Activated CD8-positive, alpha-beta memory T cell treated with anti-CD3 and anti-CD28 coated beads for 48 hours (primary cell): Measurements from ENCODE around the gene VAC14.
A peak's percentile ranks its signal among the peaks of the same experiment; 100 is the strongest.
"Not testable (repeated sequence)": the region's sequence is repeated elsewhere in the genome, so short reads cannot be mapped to it uniquely, and the experiment has no call there.

Experiments used
- DNase-seq, 3 experiments: peaks; one replicate each; pipeline ENCODE4 v3.0.0-alpha.2; 2020; ENCODE audit warnings: low read depth in 2 of 3, low spot score in 2 of 3

Gene VAC14

GRCh38 chr16:70744366-70744765, 56.6 kb downstream of the VAC14 start:
- no peak for DNase-seq

GRCh38 chr16:70743791-70744190, 57.2 kb downstream of the VAC14 start:
- DNase-seq: no peak

GRCh38 chr16:70742967-70743366, 58.0 kb downstream of the VAC14 start:
- DNase-seq: not testable (repeated sequence)

DNA sequence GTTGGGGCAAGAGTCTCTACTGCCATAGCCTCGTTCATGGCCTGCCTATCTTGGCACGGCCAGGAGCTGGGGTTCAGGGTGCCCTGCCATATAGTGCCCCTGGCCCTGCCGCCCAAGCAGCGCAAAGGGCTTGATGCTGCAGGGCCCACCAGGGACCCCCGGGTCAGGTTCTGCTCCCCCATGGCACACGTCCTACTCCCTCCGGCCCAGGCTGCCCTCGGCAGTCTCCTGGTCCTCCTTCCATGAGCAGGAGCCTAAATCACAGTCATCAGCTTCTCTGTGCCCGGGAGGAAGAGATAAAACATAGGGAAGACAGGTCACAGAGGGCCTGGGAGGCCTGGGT, 59.2 kb downstream of the VAC14 start:
- no peak for DNase-seq

GRCh38 chr16:70740914-70741782, 59.8 kb downstream of the VAC14 start:
- no peak for DNase-seq

- no peak for DNase-seq
These were observed 60.6 kb downstream of the VAC14 start for GRCh38 chr16:70740174-70740913.

DNA sequence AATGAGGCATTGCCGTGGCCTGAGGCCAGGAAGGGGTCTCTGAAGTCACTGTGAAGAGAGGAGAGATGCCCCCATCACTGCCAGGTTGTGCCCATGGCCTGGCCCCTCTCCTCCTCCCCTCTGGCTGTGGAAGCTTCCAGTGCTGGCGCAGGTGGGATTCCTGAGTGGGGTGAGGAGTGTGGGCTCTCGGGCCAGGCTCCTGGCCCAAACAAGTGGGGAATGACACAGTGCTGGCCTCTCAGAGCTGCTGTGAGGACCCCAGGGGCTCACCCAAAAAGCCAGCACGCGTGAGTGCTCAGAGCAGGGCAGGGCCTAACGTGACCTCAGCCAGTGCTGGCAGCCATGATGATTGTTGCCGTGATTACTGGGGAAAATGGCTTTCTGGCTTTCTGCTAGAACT, 61.6 kb downstream of the VAC14 start:
- no peak for DNase-seq

- DNase-seq: no peak
These were observed 62.6 kb downstream of the VAC14 start for GRCh38 chr16:70738083-70738977.

DNA sequence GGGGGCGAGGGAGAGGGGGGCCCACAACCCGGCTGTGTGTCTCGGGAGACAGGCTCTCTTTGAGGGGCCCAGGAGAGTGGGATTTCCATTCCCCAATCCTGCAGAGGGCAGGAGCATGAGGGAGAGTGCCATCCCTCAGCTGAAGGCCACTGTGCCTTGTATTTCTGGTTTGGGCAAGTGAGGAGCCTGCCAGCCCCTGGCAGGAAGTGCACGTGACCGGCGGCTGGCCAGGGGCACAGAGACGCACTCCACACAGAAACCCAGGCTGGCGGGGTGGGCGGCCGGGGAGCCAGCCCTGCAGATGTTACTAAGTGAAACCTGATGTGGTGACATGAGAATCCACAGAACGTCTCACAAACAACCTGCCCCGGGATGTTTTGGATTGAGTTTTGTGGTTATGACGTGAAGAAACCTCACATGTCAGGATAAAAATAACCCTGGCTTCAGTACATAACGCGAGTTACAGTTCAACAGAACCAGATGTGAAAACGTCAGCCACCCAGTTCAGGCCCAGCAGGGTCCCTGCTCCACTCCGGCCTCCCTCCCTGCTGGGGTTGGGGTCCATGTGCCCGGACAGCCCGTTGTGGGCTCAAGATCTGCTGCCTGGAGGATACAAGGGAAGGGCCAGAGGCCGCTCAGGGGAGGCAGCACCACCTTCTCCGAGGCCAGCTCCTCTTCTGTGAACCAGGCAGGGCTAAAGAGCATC, 63.4 kb downstream of the VAC14 start:
- peak; percentile 43 to 73 (median 60) for DNase-seq

GRCh38 chr16:70736465-70737376, 64.2 kb downstream of the VAC14 start:
- no peak for DNase-seq

DNA sequence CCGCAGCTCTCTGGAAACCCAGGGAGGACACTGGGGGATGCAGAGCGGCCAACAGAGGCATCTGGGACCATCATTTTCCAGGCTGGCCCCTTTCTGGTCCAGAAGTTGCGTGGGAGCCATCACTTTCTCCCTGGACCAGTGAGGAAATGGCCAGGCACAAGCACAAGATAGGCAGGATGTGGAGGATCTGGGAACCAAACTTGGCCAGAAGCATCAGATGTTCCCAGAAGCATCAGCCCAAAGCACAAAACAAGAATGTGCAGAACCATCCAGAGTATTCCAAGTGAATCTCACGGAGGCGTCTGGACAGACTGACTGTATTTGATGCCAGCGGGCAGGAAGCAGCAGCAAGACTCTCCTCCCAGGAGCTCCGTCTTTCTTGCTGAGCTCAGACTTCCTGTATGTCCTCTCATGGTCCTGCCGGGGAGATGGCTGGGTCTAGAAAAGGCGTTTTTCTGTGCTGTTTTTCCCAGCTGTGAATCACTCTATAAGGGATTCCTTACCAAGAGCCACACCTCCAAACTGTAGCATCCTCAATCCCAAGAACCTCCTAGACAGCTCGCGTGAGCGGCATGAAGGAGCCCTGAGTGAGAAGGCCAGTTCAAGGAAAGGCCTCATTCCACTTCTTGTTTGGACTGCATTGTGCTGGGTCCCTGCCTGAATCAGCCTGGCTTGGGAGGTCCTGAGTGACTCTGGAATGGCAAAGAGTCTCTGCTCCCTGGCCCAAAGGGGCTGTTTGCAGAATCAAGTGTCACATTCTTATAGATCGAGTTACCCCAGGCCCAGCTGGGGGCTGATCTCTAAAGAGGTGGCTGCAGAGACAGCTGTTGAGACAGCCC, 65.6 kb downstream of the VAC14 start:
- no peak for DNase-seq

DNA sequence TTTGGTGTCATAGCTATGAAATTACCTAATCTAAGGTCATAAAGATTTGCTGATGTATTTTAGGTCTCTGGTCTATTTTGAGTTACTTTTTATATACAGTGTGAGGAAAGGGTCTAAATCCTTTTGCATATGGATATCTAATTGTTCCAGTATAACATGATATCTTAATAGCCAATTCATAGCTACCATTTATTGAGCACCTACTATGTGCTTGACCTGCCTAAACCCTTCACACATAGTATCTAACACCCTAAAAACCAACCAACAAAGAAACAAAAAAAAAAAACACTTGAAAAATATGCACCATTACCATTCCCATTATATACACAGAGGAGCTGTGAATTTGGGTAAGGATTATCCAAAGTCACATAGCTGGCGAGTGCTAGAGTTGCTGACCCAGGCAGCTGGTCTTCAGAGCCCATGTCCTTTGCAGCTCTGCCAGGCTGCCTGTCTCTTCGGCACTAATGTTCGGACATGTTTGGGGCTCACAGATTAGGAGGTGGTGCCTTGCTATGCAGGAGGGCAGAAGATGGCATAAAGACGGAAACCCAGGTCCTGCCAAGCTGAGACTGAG, 66.3 kb downstream of the VAC14 start:
- no peak for DNase-seq

DNA sequence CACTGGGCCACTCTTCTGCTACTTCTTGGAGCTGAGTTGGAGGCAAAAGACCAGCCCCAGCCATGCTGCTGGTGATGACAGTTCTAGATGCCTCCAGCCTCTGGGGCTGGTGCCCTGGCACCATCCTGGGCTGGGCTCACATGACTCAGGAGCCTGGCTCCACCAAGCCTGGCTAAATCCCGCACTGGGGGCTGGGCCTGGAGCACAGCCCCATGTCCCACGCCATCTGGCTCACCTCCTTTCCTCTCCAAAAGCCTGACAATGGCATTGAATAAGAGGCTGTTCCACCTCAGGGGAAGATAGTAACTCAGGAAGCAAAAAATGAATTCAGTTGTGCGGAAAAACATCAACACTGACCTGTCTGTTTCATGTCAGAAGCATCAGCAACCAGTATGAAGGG, 70.0 kb downstream of the VAC14 start:
- no peak for DNase-seq

GRCh38 chr16:70730031-70730430, 70.9 kb downstream of the VAC14 start:
- DNase-seq: no peak

DNA sequence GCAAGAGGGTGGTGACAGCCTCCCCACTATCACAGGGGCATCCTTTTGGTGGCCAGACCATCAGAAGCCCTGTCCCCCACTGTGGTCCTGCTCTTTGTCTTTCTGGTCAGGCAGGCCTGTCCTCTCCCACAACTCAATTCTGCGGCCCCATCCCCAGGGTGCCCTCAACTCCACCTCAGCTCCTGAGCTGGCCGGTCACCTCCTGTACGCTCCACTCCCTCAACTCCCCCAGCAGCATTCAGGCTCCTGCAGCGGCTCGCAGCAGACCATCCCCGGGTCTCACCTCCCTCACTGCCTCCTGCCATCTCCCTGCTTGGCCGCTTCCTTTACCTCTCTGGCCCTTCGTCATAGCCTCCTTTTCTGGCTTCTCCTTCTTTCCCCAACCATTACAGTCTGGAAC, 71.7 kb downstream of the VAC14 start:
- DNase-seq: no peak

DNA sequence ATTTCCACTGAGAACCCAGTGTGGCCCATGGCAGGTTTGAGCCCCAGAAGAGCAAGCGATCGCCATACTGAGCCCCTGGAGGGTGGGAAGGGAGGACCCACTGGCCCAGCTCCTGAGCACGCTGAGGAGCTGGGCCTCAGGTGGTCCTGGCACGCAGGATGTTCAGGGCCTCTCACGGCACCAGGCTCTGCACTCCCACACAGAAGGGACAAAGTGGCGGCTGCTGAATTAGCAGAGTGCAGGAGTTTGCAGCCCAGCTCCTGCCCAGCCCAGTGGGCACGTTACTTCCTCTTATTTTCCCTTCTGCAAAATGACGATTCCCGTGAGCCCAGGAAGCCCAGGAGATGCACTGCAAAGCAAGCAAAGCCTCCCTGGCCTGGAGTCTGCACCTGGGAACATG, 72.8 kb downstream of the VAC14 start:
- DNase-seq: no peak

GRCh38 chr16:70726892-70727361, 74.0 kb downstream of the VAC14 start:
- DNase-seq: no peak
